Measurements from ENCODE around the gene PCSK5. TPM values are rescaled to one million over a fixed set of nuclear protein-coding genes. Genes with fewer than 3 reads are reported as not detected.

The PCSK5 gene
- total and polyA plus RNA-seq, 2 donors (not counting 3 experiments of a cell fraction or from before 2014, with no cell fraction given), result 2.6 to 4.8 TPM

- FAIRE-seq, result peak; percentile 63
- Histone ChIP-seq H3K36me3 (ENCODE audit: control insufficient read depth in 2 of 2, extremely low read depth in 1 of 2, insufficient read depth in 2 of 2, low read length in 2 of 2) (no peaks in the 10 kb centered on the region), H3K27ac (ENCODE audit: insufficient read depth, low read depth, low read length) (no peak overlapping the region), H3K4me2 (ENCODE audit: insufficient read depth, low read length) (no peak overlapping the region), H3K27me3 (ENCODE audit: control insufficient read depth in 2 of 2, insufficient read depth in 2 of 2, low read length in 2 of 2) (no peaks in the 10 kb centered on the region), H2AFZ (ENCODE audit: low read depth, low read length) (no peak overlapping the region), H3K4me3 (replicated peaks in 1 of 3; ENCODE audit: insufficient read depth in 1 of 3, low read depth in 1 of 3, low read length in 3 of 3) (no peak overlapping the region), H3K4me1 (ENCODE audit: control insufficient read depth, extremely low read depth, insufficient read depth, low read length) (peaks cover 10% of the 10 kb centered on the region), H3K9me1 (replicated peaks; ENCODE audit: control insufficient read depth, extremely low read depth, insufficient read depth, low read length) (no peaks in the 10 kb centered on the region), H3K9ac (replicated peaks; ENCODE audit: extremely low read depth, insufficient read depth, low read length) (no peak overlapping the region), H4K20me1 (replicated peaks; ENCODE audit: control insufficient read depth, extremely low read depth, insufficient read depth, low read length) (no peaks in the 10 kb centered on the region), H3K9me3 (replicated peaks; ENCODE audit: control insufficient read depth, insufficient read depth, low read length) (no peaks in the 10 kb centered on the region), H3K79me2 (ENCODE audit: control insufficient read depth, insufficient read depth, low read length) (no peaks in the 10 kb centered on the region)
- POLR2A ChIA-PET, result no interaction called here
- DNase-seq (ENCODE audit: low read depth, low spot score), result peak; percentile 69
- dilution Hi-C loops (cut with MboI; ENCODE audit: extremely low pct_ligation_motif_present, low sequenced_read_pairs) (no loop called here), intact Hi-C loops (cut with micrococcal nuclease) (no loop called here)
- TF ChIP-seq EZH2 (IDR thresholded peaks at IDR 0.05; ENCODE audit: borderline replicate concordance, low read depth, low read length, severe bottlenecking) (no peak), FOS (IDR thresholded peaks at IDR 0.05; ENCODE audit: borderline replicate concordance, insufficient read depth, low read length) (no peak), POLR2AphosphoS5 (IDR thresholded peaks at IDR 0.05; ENCODE audit: insufficient read depth, low read depth, low read length) (no peak), GATA2 (IDR thresholded peaks at IDR 0.05; ENCODE audit: insufficient read depth, insufficient read length, low read depth, low read length) (peak; percentile 34), MYC (IDR thresholded peaks at IDR 0.05; ENCODE audit: low read depth, low read length) (no peak), CTCF (IDR thresholded peaks at IDR 0.05; ENCODE audit: extremely low read depth in 1 of 2, insufficient read depth in 1 of 2, low read depth in 1 of 2, low read length in 2 of 2) (no peak)
- no TSS peak for BruUV-seq (replicated peaks)
- CTCF ChIA-PET, result interaction anchor here (0.8 to 2.4 kb wide), 6 partner anchors 14 to 66 kb away, joined by 3 to 10 read pairs (median 4); partner anchors contain the start of gene RFK
Measured at GRCh38 chr9:76369583-76369982, 479.1 kb downstream of the PCSK5 start.
